Vagina (tissue), 2 donors: ENCODE results near the gene ENTPD3.

Experiments used
- POLR2A ChIP-seq, 2 donors: fragments of 450-650 bp; IDR thresholded peaks; one replicate each; pipeline ENCODE4 v1.6.1; 2017; ENCODE audit warnings: antibody characterized with exemption in 2 of 2, mild to moderate bottlenecking in 2 of 2, moderate library complexity in 2 of 2
- POLR2AphosphoS5 ChIP-seq, 2 donors: sonication (generic); formaldehyde crosslinking; IDR thresholded peaks; one replicate each; pipeline ENCODE4 v1.9.0; 2017; ENCODE audit warnings: antibody characterized with exemption in 2 of 2, mild to moderate bottlenecking in 2 of 2, low read depth in 1 of 2; ENCODE audit not compliant: insufficient read depth in 1 of 2
- TF ChIP-seq, protein P1 (sequence below), 3 experiments: fragments of 450-650 bp in 2 of 3; fragments of 200-600 bp in 1 of 3; sonication (generic) in 1 of 3; IDR thresholded peaks; one replicate each; pipeline ENCODE4 v1.5.1; 2017 to 2019; ENCODE audit warnings: antibody characterized with exemption in 3 of 3, mild to moderate bottlenecking in 2 of 3, moderate library complexity in 2 of 3

DNA sequence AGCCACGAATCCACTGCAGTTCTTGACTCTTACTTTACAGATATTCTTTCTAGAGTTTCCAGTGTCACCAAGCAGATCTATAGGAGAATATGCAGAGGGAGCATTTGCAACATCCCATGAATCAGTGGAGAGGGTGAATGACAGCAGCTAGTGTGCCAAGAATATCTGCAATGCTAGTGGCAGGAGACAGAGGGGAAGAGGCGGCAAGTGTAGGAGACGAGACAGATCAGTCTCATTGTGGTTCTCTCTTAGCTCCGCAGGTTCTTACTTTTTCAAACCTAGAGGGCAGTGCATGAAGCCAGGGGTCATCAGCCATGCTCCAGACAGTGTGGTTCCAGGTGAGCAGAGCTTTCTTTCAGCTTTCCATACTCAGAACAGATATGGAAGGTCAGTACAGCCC, 90.7 kb downstream of the ENTPD3 start:
- TF ChIP-seq, protein P1, sequence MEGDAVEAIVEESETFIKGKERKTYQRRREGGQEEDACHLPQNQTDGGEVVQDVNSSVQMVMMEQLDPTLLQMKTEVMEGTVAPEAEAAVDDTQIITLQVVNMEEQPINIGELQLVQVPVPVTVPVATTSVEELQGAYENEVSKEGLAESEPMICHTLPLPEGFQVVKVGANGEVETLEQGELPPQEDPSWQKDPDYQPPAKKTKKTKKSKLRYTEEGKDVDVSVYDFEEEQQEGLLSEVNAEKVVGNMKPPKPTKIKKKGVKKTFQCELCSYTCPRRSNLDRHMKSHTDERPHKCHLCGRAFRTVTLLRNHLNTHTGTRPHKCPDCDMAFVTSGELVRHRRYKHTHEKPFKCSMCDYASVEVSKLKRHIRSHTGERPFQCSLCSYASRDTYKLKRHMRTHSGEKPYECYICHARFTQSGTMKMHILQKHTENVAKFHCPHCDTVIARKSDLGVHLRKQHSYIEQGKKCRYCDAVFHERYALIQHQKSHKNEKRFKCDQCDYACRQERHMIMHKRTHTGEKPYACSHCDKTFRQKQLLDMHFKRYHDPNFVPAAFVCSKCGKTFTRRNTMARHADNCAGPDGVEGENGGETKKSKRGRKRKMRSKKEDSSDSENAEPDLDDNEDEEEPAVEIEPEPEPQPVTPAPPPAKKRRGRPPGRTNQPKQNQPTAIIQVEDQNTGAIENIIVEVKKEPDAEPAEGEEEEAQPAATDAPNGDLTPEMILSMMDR (IDR thresholded peaks at IDR 0.05), result no peak
- TF ChIP-seq POLR2A (IDR thresholded peaks at IDR 0.05), result no peak
- TF ChIP-seq POLR2AphosphoS5 (IDR thresholded peaks at IDR 0.05; ENCODE audit: insufficient read depth in 1 of 2, low read depth in 1 of 2), result no peak
